Measurements from ENCODE around the gene YWHAE. TPM values are rescaled to one million over a fixed set of nuclear protein-coding genes. Genes with fewer than 3 reads are reported as not detected.

YWHAE gene
- total and polyA plus RNA-seq, 9 of the 15 experiments (the other 6 are each of a cell fraction or from before 2014, with no cell fraction given) = 184 to 727 (median 448) TPM

- TF ChIP-seq HMG20A (CRISPR knock-in tag; conservative IDR thresholded peaks at IDR 0.05) = no peak
- no peak for TF ChIP-seq ZBTB8A (IDR thresholded peaks at IDR 0.05; ENCODE audit: partially characterized antibody)
- TF ChIP-seq USF1 (CRISPR knock-in tag; IDR thresholded peaks at IDR 0.05) = no peak
- no peak for TF ChIP-seq HSF4 (CRISPR knock-in tag; IDR thresholded peaks at IDR 0.05; ENCODE audit: borderline replicate concordance)
- TF ChIP-seq BRCA1 (IDR thresholded peaks at IDR 0.05) = no peak
- TF ChIP-seq BRCA1 (CRISPR knock-in tag; IDR thresholded peaks at IDR 0.05) = no peak
- no peak for TF ChIP-seq ZBTB26 (CRISPR knock-in tag; IDR thresholded peaks at IDR 0.05)
- TF ChIP-seq ZBTB33 (CRISPR knock-in tag; IDR thresholded peaks at IDR 0.05) = peak; percentile 42; the same call in 1 of the 2 replicates
- TF ChIP-seq ZKSCAN8 (CRISPR knock-in tag; IDR thresholded peaks at IDR 0.05) = no peak
- no peak for TF ChIP-seq ARID3B (CRISPR knock-in tag; IDR thresholded peaks at IDR 0.05; ENCODE audit: borderline replicate concordance)
- no peak for TF ChIP-seq MXI1 (IDR thresholded peaks at IDR 0.05; ENCODE audit: low read depth, low read length)
- TF ChIP-seq ZNF75A (CRISPR knock-in tag; IDR thresholded peaks at IDR 0.05) = no peak
- no peak for TF ChIP-seq MEF2A (IDR thresholded peaks at IDR 0.05; ENCODE audit: control insufficient read depth, low read depth, low read length)
- TF ChIP-seq AFF1 (IDR thresholded peaks at IDR 0.05; ENCODE audit: low read depth in 1 of 2, partially characterized antibody in 2 of 2) = no peak
- TF ChIP-seq SRSF7 (optimal IDR thresholded peaks at IDR 0.05; ENCODE audit: low read depth, low read length) = no peak
- no peak for TF ChIP-seq LCOR (CRISPR knock-in tag; IDR thresholded peaks at IDR 0.05)
- TF ChIP-seq CC2D1A (IDR thresholded peaks at IDR 0.05) = no peak
These were observed 34.5 kb downstream of the YWHAE start (continued) for GRCh38 chr17:1365445-1366039.

Data from K562 (cell line).